Right atrium auricular region (tissue), 2 donors: ENCODE measurements around the gene TMX3. TPM values are rescaled to one million over a fixed set of nuclear protein-coding genes. Genes with fewer than 3 reads are reported as not detected.
A peak's percentile ranks its signal among the peaks of the same experiment; 100 is the strongest.

Source experiments
- DNase-seq: peaks from one replicate; pipeline ENCODE4 v3.0.0-alpha.2; 2019; ENCODE audit warnings: low spot score
- H3K27ac ChIP-seq, 2 donors: fragments of 200-600 bp; sonication (generic); 1 replicate in 1 of 2; 2 replicates in 1 of 2; pipeline ENCODE4 v1.5.1; 2016 to 2019
- H3K27me3 ChIP-seq, 2 donors: fragments of 200-600 bp; sonication (generic); one replicate each; pipeline versions ENCODE4 v1.5.1 to v1.6.0; 2017 to 2019
- H3K36me3 ChIP-seq: fragments of 200-600 bp; sonication (generic); one replicate; pipeline ENCODE4 v1.5.1; 2016
- H3K4me1 ChIP-seq, 2 donors: fragments of 200-600 bp; sonication (generic); one replicate each; pipeline versions ENCODE4 v1.5.1 to v1.6.0; 2017 to 2019
- H3K4me3 ChIP-seq, 2 donors: fragments of 200-600 bp; sonication (generic); 1 replicate in 1 of 2; 2 replicates in 1 of 2; pipeline ENCODE4 v1.5.1; 2017 to 2019; ENCODE audit warnings: mild to moderate bottlenecking in 1 of 2, moderate library complexity in 1 of 2
- H3K9me3 ChIP-seq, 2 donors: fragments of 200-600 bp; sonication (generic); one replicate each; pipeline ENCODE4 v1.5.1; 2019
- CTCF ChIP-seq, 2 donors: fragments of 200-600 bp; sonication (generic); IDR thresholded peaks; one replicate each; pipeline ENCODE4 v1.5.1; 2019; ENCODE audit warnings: antibody characterized with exemption in 2 of 2
- total RNA-seq, 2 donors: library from RNA; depleted of rRNA; stranded (reverse); fragments of >200 nt; gene quantifications; one replicate each; pipeline ENCODE4 v1.1.0, GENCODE V29; 2016

Gene TMX3
- total RNA-seq, 2 donors from 2014 or later, result 17.7 to 27.6 TPM

- DNase-seq, result no peak
- no peak for TF ChIP-seq CTCF (IDR thresholded peaks at IDR 0.05)
- Histone ChIP-seq H3K27me3 (no peaks in the 10 kb centered on the region), H3K4me1 (no peaks in the 10 kb centered on the region), H3K36me3 (peaks cover 50% of the 10 kb centered on the region), H3K4me3 (no peak overlapping the region), H3K27ac (no peak overlapping the region), H3K9me3 (no peaks in the 10 kb centered on the region)
These were observed 20.6 kb downstream of the TMX3 start for GRCh38 chr18:68694316-68694715.

- Histone ChIP-seq H3K27me3 (no peaks in the 10 kb centered on the region), H3K4me1 (no peaks in the 10 kb centered on the region), H3K9me3 (no peaks in the 10 kb centered on the region), H3K4me3 (no peak overlapping the region), H3K36me3 (peaks cover 50% of the 10 kb centered on the region), H3K27ac (no peak overlapping the region)
- TF ChIP-seq CTCF (IDR thresholded peaks at IDR 0.05), result no peak
- no peak for DNase-seq
These were observed 21.7 kb downstream of the TMX3 start for GRCh38 chr18:68693091-68693815.

- Histone ChIP-seq H3K4me3 (no peak overlapping the region), H3K27ac (no peak overlapping the region), H3K36me3 (peaks cover 42% of the 10 kb centered on the region), H3K9me3 (no peaks in the 10 kb centered on the region), H3K4me1 (no peaks in the 10 kb centered on the region), H3K27me3 (no peaks in the 10 kb centered on the region)
- no peak for DNase-seq
- TF ChIP-seq CTCF (IDR thresholded peaks at IDR 0.05), result no peak
These were observed 35.4 kb downstream of the TMX3 start for GRCh38 chr18:68679528-68679927.

- H3K27me3 ChIP-seq, result no peaks in the 10 kb centered on the region
- peaks cover 34% of the 10 kb centered on the region for H3K36me3 ChIP-seq
- peak in 1 of 2 donors; percentile 14 for TF ChIP-seq CTCF (IDR thresholded peaks at IDR 0.05)
- H3K4me3 ChIP-seq, result no peak overlapping the region
- no peak for DNase-seq
- H3K9me3 ChIP-seq, result no peaks in the 10 kb centered on the region
- no peak overlapping the region for H3K27ac ChIP-seq
- H3K4me1 ChIP-seq, result no peaks in the 10 kb centered on the region
These were observed 38.0 kb downstream of the TMX3 start for GRCh38 chr18:68676913-68677312.

GRCh38 chr18:68667121-68667520 is 47.8 kb downstream of the TMX3 start:
- Histone ChIP-seq H3K4me1 (no peaks in the 10 kb centered on the region), H3K4me3 (no peak overlapping the region), H3K9me3 (no peaks in the 10 kb centered on the region), H3K27me3 (no peaks in the 10 kb centered on the region), H3K36me3 (no peaks in the 10 kb centered on the region), H3K27ac (no peak overlapping the region)
- TF ChIP-seq CTCF (IDR thresholded peaks at IDR 0.05), result no peak
- DNase-seq, result no peak

- no peak for DNase-seq
- Histone ChIP-seq H3K4me1 (no peaks in the 10 kb centered on the region), H3K36me3 (no peaks in the 10 kb centered on the region), H3K9me3 (no peaks in the 10 kb centered on the region), H3K4me3 (no peak overlapping the region), H3K27me3 (no peaks in the 10 kb centered on the region), H3K27ac (no peak overlapping the region)
- TF ChIP-seq CTCF (IDR thresholded peaks at IDR 0.05), result no peak
These were observed 48.5 kb downstream of the TMX3 start for GRCh38 chr18:68666381-68666780.
